Measurements from ENCODE around the gene SLC15A3. TPM values are rescaled to one million over a fixed set of nuclear protein-coding genes. Genes with fewer than 3 reads are reported as not detected.

SLC15A3 gene
- total RNA-seq, 1 experiment from 2014 or later: 2.6 TPM

GRCh38 chr11:60946601-60947264 is 5.2 kb downstream of the SLC15A3 start:
- no peak for DNase-seq (ENCODE audit: low spot score)

DNA sequence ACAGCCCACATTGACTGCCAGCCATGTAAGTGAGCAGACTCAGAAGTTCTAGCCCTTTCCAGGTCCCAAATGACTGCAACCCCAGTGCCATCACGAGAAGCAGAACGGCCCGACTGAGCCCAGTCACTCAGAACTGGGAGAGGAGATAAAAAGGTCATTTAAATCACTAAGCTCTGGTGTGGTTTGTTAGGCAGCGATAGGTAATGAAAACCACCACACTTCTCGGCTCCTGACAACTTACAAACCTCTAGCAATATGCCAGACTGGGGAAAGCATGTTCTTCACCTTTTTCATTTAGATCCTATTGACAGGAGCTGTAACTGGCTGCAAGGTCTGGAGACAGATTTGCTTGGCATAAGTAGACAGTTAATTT is 6.7 kb downstream of the SLC15A3 start:
- DNase-seq (ENCODE audit: low spot score): no peak

GRCh38 chr11:60944490-60945294 is 7.3 kb downstream of the SLC15A3 start:
- DNase-seq (ENCODE audit: low spot score): peak; percentile 32

- DNase-seq (ENCODE audit: low spot score): peak; percentile 57
Observed at GRCh38 chr11:60942970-60943565, 8.9 kb downstream of the SLC15A3 start.

DNA sequence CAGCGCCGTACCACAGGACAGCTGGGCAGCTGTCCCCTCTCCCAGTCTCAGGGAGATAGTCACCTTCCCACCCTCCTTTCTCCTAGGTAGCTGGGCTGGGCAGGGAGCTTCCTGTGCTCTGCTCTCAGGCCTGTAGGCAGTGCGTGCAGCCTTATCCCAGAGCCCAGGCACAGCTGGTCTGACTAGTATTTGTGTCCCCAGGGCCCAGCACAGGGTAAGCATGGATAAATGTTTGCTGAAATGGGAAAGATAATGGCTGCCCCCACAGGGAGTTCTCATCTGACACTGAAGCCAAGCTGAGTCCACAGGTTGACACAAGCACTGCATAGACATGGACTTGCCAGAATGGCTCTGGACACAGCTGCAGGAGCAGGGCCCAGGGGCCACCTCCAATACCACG is 9.8 kb downstream of the SLC15A3 start:
- DNase-seq (ENCODE audit: low spot score): no peak

GRCh38 chr11:60941371-60942119 is 10.4 kb downstream of the SLC15A3 start:
- DNase-seq (ENCODE audit: low spot score): no peak

DNA sequence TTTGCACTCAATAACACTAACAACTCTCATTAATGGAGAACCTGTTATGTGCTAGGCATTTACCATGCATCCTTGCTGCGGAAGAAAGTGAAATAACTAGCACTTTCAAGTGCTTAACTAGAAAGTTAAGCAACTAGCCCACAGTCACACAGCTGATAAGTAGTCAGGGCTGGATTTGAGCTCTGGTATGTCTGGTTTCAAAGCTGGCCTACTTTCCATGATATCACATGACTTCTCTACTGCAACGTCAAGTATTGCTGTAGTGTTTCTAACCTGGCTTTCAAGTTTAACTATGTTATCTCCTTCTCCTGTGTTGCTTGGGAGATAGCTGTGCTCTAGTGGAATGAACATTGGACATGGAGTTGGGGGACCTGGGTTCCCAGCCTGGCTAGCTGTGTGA is 12.1 kb downstream of the SLC15A3 start:
- no peak for DNase-seq (ENCODE audit: low spot score)

GRCh38 chr11:60939301-60939700 is 12.7 kb downstream of the SLC15A3 start:
- no peak for DNase-seq (ENCODE audit: low spot score)

GRCh38 chr11:60938500-60938899 is 13.5 kb downstream of the SLC15A3 start:
- DNase-seq (ENCODE audit: low spot score): no peak

GRCh38 chr11:60937811-60938210 is 14.2 kb downstream of the SLC15A3 start:
- DNase-seq (ENCODE audit: low spot score): no peak

DNA sequence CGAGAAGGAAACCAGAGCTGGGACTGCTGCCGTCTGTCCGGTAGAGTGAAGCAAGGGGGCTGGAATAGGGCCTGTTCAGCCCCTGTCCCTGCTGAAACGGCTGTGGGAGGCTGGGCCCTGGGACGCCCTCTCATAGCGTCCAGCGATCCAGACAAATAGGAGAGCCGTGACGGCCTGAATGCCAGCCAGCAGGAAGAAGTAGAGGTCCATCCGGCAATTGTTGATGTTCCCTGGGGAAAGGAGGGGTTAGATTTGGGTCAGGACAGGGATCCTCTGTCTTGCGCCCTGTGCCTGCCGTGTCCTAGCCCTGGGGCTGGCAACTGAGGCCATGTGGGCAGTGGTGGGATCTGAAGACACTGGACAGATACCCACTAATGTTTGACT is 14.8 kb downstream of the SLC15A3 start:
- no peak for DNase-seq (ENCODE audit: low spot score)

DNA sequence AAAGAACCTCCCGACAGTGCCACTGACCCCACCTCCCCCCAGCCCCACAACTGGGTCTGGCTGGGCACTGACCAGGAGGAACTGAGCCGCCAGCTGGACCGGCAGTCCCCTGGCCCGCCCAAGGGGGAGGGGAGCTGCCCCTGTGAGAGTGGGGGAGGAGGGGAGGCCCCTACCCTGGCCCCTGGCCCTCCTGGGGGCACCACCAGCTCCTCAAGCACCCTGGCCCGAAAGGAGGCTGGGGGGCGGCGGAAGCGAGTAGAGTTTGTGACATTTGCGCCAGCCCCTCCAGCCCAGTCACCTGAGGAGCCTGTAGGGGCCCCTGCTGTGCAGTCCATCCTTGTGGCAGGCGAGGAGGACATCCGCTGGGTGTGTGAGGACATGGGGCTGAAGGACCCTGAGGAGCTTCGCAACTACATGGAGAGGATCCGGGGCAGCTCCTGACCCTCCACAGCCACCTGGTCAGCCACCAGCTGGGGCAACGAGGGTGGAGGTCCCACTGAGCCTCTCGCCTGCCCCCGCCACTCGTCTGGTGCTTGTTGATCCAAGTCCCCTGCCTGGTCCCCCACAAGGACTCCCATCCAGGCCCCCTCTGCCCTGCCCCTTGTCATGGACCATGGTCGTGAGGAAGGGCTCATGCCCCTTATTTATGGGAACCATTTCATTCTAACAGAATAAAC is 15.4 kb downstream of the SLC15A3 start:
- DNase-seq (ENCODE audit: low spot score): no peak

DNA sequence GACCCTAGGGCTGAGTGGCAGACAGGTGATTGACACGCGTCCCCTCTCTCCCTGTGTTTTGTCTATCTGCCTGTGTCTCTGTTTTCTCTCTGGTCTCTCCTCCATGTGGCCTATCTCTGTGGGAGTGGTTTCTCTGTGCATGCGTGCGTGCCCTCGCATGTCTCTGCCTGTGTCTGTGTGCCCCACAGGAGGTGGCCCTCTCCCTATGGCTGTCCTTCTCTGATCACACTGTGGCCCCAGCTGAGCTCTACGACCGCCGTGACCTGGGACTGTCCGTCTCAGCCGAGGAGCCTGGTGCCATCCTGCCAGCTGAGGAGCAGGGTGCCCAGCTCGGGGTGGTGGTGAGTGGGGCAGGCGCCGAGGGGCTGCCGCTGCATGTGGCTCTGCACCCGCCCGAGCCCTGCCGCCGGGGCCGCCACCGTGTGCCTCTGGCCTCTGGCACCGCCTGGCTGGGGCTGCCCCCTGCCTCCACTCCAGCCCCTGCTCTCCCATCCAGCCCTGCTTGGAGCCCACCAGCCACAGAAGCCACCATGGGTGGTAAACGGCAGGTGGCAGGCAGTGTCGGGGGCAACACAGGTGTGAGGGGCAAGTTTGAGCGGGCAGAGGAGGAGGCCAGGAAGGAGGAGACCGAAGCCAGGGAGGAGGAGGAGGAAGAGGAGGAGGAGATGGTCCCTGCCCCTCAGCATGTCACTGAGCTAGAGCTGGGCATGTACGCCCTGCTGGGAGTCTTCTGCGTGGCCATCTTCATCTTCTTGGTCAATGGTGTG is 16.1 kb downstream of the SLC15A3 start:
- no peak for DNase-seq (ENCODE audit: low spot score)

DNA sequence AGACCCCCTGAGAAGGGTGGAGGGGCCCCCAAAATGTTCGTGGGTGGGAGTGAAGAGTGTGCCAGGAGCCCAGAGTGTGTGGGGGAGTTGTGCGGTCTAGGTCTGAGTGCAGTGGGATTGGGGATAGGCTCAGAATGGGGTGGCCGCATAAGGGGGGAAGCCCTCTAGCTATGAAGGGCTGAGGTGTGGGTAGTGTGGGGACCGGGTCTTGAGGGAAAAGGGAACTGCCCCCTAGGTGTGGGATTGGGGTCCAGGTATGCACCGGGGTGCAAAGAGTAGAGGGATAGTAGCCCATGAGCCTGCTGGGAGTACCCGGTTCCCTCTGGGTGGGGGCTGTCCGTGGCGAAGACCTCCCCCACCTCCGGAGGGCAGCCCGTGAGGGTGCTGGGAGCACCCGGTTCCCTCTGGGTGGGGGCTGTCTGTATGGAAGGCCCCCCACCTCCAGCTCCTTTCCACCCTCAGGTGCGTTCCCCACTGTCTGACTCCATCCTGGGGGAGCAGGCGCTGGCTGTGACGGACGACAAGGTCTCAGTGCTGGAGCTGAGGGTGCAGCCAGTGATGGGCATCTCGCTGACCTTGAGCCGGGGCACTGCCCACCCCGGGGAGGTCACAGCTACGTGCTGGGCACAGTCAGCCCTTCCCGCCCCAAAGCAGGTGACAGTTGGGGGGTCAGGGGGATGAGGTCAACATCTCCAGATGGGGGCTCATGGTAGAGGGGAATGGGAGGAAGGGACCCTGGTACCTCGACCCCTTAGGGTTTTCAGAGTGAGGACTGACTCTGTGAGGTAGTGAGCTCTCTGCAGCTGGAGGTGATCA is 17.0 kb downstream of the SLC15A3 start:
- DNase-seq (ENCODE audit: low spot score): no peak

DNA sequence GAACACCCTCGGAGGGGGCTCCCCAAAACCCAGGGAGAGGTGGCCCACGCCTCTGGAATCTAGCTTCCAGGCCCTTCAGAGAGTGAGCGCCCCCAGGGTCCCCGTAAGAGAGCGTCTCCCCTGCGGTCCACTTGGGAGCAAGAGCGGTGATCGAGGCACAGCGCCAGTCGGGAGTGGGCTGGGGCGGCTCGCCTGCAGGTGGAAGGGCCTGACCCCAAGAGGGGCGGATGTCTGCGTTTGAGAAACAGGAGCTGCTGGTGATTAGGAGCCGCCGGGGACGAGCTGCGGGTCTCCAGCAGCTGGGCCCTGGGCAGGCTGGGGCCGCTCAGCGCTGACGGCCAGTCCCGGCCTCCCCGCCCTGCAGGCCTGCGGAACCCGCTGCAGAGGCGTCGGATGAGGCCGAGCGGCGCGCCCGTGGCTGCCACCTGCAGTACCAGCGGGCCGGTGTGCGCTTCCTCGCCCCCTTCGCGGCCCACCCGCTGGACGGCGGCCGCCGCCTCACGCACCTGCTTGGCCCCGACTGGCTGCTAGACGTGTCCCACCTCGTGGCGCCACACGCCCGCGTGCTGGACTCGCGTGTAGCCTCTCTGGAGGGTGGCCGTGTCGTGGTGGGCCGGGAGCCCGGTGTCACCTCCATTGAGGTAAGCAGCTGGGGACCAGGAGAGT is 17.7 kb downstream of the SLC15A3 start:
- no peak for DNase-seq (ENCODE audit: low spot score)

DNA sequence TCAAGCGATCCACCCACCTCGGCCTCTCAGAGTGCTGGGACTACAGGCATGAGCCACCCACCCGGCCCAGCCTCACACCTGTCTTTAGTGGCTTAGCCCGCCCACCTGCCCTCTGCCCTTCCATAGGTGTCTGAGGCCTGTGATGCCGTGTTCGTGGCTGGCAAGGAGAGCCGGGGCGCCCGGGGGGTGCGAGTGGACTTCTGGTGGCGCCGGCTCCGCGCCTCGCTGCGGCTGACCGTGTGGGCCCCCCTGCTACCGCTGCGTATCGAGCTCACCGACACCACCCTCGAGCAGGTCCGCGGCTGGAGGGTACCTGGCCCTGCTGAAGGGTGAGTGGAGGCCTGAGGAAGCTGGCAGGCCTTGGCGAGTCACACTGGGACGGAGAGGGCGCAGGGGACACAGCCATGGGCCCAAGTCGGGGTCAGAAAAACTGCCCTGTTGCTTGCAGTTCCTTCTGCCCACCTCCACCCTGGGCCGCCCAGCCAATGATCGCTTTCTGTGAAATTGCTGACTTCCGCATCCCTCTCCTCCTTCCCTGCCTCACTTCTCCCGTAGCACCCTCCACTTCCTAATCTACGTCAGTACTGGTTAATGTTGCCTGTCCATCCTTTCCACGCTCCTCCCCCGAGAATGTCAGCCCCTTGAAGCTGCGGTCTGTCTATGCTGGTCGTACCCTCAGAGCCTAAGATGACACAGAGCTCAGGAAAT is 18.4 kb downstream of the SLC15A3 start:
- no peak for DNase-seq (ENCODE audit: low spot score)

DNA sequence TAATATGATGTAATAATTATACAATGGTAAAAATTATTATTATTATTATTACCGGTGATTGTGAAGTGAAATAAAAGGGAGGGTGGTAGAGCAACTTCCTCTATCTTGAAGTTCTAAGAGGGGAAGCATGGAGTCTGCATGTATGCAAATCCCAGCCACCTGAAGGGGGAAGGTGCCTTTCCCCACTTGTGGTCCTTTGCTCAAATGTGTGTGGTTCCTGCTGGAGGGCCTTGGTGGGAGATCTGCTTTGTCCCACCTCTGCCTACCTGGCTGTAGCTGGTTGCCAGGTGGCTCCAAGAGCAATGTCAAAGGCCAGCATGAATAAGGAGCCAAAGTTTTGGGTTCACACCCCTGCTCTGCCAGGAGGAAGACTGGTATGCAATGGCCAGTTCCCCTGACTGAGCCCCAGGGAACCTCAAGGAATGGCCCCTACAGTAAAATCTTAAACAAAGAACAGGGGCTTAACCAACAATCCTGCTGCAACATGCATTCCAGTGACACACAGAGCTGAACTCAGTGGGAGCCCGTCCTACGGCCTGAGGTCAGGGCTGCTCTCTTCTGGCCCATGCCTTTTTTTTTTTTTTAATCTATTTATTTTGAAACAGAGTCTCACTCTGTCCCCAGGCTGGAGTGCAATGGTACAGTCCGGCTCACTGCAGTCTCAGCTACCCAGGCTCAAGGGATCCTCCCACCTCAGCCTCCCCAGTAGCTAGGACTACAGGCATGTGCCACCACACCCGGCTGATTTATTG is 19.2 kb downstream of the SLC15A3 start:
- no peak for DNase-seq (ENCODE audit: low spot score)

GRCh38 chr11:60931917-60932316 is 20.1 kb downstream of the SLC15A3 start:
- no peak for DNase-seq (ENCODE audit: low spot score)
